Left lung (tissue), 10 donors: Measurements from ENCODE around the gene TAAR9. TPM values are rescaled to one million over a fixed set of nuclear protein-coding genes. Genes with fewer than 3 reads are reported as not detected.

Source experiments
- ATAC-seq: fragments of 200-7000 bp; cut with Tn5 transposase; one replicate; pipeline ENCODE4 v1.9.1; 2020; ENCODE audit warnings: moderate library complexity
- DNase-seq, 4 donors: peaks; one replicate each; pipeline ENCODE4 v3.0.0-alpha.2; 2013 to 2020
- H3K27ac ChIP-seq, 2 donors: fragments of 200-600 bp; sonication (generic) in 1 of 2; one replicate each; pipeline versions ENCODE4 v1.5.0 to v1.8.0; 2020 to 2021
- H3K27me3 ChIP-seq, 2 donors: fragments of 200-600 bp; sonication (generic) in 1 of 2; one replicate each; pipeline versions ENCODE4 v1.5.0 to v1.8.0; 2020 to 2021
- H3K36me3 ChIP-seq, 2 donors: fragments of 200-600 bp; sonication (generic) in 1 of 2; one replicate each; pipeline versions ENCODE4 v1.5.0 to v1.8.0; 2020 to 2021
- H3K4me1 ChIP-seq, 2 donors: fragments of 200-600 bp; one replicate each; pipeline ENCODE4 v1.8.0; 2021
- H3K4me3 ChIP-seq, 2 donors: fragments of 200-600 bp; sonication (generic) in 1 of 2; one replicate each; pipeline versions ENCODE4 v1.5.0 to v1.8.0; 2020 to 2021; ENCODE audit warnings: mild to moderate bottlenecking in 1 of 2
- H3K9me3 ChIP-seq, 2 donors: fragments of 200-600 bp; sonication (generic) in 1 of 2; one replicate each; pipeline versions ENCODE4 v1.5.0 to v1.8.0; 2020 to 2021
- intact Hi-C, 2 donors: fragments of 100-400 bp; cut with DNase I; formaldehyde crosslinking; loops; one replicate each; pipeline versions ENCODE4 v1.11.2 to v1.14.2; 2022
- polyA plus RNA-seq, 6 donors: library from polyadenylated mRNA; unstranded; fragments of 120-200 nt; gene quantifications; one replicate each; pipeline ENCODE4 v1.2.1, GENCODE V29; 2013; ENCODE audit not compliant: insufficient read length in 6 of 6
- total RNA-seq, 2 donors: library from RNA; stranded (reverse); fragmentation: NEBNext Ultra II Directional; extraction: Animal tissue kit (Norgen Biotek cat#: 25700); gene quantifications; one replicate each; pipeline ENCODE4 v1.2.1, GENCODE V29; 2021
- TF ChIP-seq, protein P1 (sequence below), 2 donors: fragments of 200-600 bp; sonication (generic) in 1 of 2; IDR thresholded peaks; one replicate each; pipeline versions ENCODE4 v1.5.0 to v1.8.0; 2021; ENCODE audit warnings: antibody characterized with exemption in 2 of 2
- donor health status: DM: no; HTN: yes; CAD: no.
- donor health status: DM: no; HTN: no; CAD: no.

TAAR9 gene
- total and polyA plus RNA-seq, 8 donors, result not detected

DNA sequence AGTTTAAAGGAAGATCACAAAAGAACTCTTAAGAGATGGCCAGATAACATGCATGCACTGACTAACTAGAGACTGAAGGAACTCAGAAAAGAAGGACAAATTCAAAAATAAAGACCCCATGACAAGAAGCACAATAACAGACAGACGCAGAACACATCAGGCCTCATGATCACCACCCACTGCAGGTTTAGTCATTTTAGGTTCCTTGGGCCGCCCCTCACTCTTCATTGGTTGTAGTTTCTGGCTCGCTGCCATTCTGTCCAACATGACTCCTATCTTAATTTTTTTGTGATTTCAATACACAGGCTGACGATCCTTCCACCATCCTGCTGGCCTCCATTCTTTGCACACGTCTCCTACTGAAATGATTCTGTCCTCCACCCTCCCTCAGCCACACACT lies 46.8 kb upstream of the TAAR9 start:
- intact Hi-C loops, result no loop called here
- DNase-seq (no peak), ATAC-seq (no peak)
- peaks cover 0 to 4% of the 10 kb centered on the region in 2 donors for H3K36me3 ChIP-seq
- H3K27me3 ChIP-seq, result no peaks in the 10 kb centered on the region
- H3K4me3 ChIP-seq, result no peak overlapping the region
- H3K4me1 ChIP-seq, result peaks cover 0 to 47% of the 10 kb centered on the region in 2 donors
- TF ChIP-seq, protein P1, sequence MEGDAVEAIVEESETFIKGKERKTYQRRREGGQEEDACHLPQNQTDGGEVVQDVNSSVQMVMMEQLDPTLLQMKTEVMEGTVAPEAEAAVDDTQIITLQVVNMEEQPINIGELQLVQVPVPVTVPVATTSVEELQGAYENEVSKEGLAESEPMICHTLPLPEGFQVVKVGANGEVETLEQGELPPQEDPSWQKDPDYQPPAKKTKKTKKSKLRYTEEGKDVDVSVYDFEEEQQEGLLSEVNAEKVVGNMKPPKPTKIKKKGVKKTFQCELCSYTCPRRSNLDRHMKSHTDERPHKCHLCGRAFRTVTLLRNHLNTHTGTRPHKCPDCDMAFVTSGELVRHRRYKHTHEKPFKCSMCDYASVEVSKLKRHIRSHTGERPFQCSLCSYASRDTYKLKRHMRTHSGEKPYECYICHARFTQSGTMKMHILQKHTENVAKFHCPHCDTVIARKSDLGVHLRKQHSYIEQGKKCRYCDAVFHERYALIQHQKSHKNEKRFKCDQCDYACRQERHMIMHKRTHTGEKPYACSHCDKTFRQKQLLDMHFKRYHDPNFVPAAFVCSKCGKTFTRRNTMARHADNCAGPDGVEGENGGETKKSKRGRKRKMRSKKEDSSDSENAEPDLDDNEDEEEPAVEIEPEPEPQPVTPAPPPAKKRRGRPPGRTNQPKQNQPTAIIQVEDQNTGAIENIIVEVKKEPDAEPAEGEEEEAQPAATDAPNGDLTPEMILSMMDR (IDR thresholded peaks at IDR 0.05), result no peak
- H3K27ac ChIP-seq, result peak overlapping the region in 1 of 2 donors; percentile 64
- H3K9me3 ChIP-seq, result no peaks in the 10 kb centered on the region

DNA sequence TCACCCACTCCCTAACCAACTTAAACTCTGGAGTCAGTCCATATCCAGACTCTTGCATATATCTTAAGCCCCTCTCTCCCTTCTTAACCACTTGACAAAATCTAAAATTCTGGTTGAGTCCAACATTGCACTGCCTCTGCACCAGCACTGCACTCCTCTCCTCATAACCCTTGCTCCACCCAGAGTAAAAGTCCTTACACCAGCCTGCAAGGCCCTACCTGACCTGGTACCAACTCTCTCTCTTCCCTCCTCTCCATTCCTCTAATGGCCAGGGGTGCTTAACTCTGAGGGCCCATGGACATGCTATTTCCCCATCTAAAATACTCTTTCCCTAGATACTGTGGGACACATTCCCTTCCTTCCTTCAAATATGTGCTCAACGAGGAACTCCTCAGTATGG lies 46.2 kb upstream of the TAAR9 start:
- H3K9me3 ChIP-seq, result no peaks in the 10 kb centered on the region
- no peak for DNase-seq
- intact Hi-C loops, result no loop called here
- ATAC-seq, result no peak
- no peaks in the 10 kb centered on the region for H3K27me3 ChIP-seq
- TF ChIP-seq, protein P1 (IDR thresholded peaks at IDR 0.05), result no peak
- peaks cover 0 to 8% of the 10 kb centered on the region in 2 donors for H3K36me3 ChIP-seq
- no peak overlapping the region for H3K27ac ChIP-seq
- H3K4me3 ChIP-seq, result no peak overlapping the region
- peaks cover 0 to 53% of the 10 kb centered on the region in 2 donors for H3K4me1 ChIP-seq

DNA sequence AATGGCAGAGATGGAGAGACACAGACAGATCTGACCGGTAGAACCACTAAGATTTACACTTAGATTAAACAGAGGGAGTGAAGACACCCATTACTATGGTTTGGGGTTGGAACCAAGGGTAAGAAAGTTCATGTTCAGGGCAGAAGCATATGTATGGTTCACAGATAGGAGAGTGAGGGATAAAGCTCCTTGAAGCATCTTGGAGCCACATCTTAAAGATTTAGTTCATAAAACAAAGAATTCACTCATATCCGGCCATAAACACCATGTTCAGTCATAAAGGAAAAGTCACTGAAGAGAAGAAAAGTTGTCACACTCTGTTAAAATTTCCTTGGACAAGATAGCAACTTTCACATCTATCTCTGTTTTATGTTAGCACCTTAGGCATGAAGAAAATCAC lies 43.1 kb upstream of the TAAR9 start:
- Histone ChIP-seq H3K4me1 (peaks cover 0 to 71% of the 10 kb centered on the region in 2 donors), H3K9me3 (no peaks in the 10 kb centered on the region), H3K4me3 (no peak overlapping the region), H3K36me3 (peaks cover 0 to 31% of the 10 kb centered on the region in 2 donors), H3K27me3 (no peaks in the 10 kb centered on the region), H3K27ac (no peak overlapping the region)
- DNase-seq, result no peak
- TF ChIP-seq, protein P1 (IDR thresholded peaks at IDR 0.05), result no peak
- intact Hi-C loops, result no loop called here
- ATAC-seq, result no peak

GRCh38 chr6:132495604-132496079 lies 42.4 kb upstream of the TAAR9 start:
- intact Hi-C loops, result no loop called here
- Histone ChIP-seq H3K36me3 (peaks cover 0 to 38% of the 10 kb centered on the region in 2 donors), H3K4me1 (peaks cover 5 to 71% of the 10 kb centered on the region in 2 donors)

GRCh38 chr6:132496519-132497180 lies 41.4 kb upstream of the TAAR9 start:
- Histone ChIP-seq H3K4me1 (peaks cover 5 to 69% of the 10 kb centered on the region in 2 donors), H3K4me3 (no peak overlapping the region), H3K27ac (no peak overlapping the region), H3K36me3 (peaks cover 0 to 48% of the 10 kb centered on the region in 2 donors), H3K9me3 (no peaks in the 10 kb centered on the region), H3K27me3 (no peaks in the 10 kb centered on the region)
- ATAC-seq (no peak), DNase-seq (no peak)
- TF ChIP-seq, protein P1 (IDR thresholded peaks at IDR 0.05), result no peak
- intact Hi-C loops, result no loop called here

More at GRCh38 chr6:132495604-132496079, 42.4 kb upstream of the TAAR9 start:
- TF ChIP-seq, protein P1 (IDR thresholded peaks at IDR 0.05), result no peak
- DNase-seq (no peak), ATAC-seq (no peak)
- Histone ChIP-seq H3K27ac (no peak overlapping the region), H3K27me3 (no peaks in the 10 kb centered on the region), H3K9me3 (no peaks in the 10 kb centered on the region), H3K4me3 (no peak overlapping the region)
